A673 (cell line): ENCODE results near the gene GAS2.

Source experiments
- CTCF ChIP-seq: fragments of 300-800, 200-600 bp; sonication (generic); conservative IDR thresholded peaks from 2 replicates; pipeline ENCODE4 v1.5.1; 2017; ENCODE audit warnings: low read depth, mild to moderate bottlenecking, antibody characterized with exemption, low read length, moderate library complexity, mixed read lengths
- EZH2 ChIP-seq: fragments of 200-600 bp; sonication (generic); IDR thresholded peaks from 2 replicates; pipeline ENCODE4 v1.6.1; 2017; ENCODE audit warnings: borderline replicate concordance, low read depth, mild to moderate bottlenecking, mixed read lengths, antibody characterized with exemption, low read length; ENCODE audit not compliant: poor library complexity, severe bottlenecking

GRCh38 chr11:22720457-22720856, 54.0 kb downstream of the GAS2 start:
- TF ChIP-seq CTCF = no peak
- no peak for TF ChIP-seq EZH2
